ENCODE data around the gene GPR4.

The GPR4 gene

DNA sequence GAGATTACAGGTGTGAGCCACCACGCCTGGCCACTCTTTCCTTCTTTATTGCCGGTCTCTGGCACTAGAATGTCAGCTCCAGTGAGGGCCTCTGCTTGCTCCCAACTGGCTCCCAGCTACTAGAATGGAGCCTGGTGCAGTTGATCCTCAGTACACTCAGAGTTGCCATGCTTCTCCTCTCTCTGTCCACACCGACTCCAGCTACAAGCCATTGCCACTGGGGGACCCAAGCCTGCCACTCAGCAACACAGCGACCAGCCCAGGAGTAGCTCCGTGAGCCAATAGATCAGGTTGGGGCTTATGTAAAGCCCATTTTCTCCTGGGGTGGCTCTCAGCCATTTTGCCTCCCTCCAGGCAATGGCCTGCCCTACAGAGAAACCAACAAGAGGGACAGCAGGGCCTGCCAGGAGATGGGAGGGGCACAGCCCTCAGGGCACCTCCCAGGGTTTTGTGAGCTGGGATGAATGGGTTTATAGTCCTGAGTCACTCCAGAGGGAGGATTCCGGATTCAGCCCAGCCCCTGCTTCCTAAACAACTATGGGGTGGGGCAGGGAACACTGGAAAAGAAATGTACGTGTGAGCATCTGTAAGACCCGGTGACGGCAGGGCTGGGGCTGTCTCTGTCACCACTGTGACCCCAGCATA is 53.9 kb downstream of the GPR4 start:
- Histone ChIP-seq H3K4me1 (ENCODE audit: control insufficient read depth, insufficient read depth, low read length) (no peaks in the 10 kb centered on the region), H3K9ac (ENCODE audit: low read length in 2 of 2) (no peak overlapping the region), H3K9me3 (ENCODE audit: control insufficient read depth in 2 of 2, low read length in 2 of 2) (no peaks in the 10 kb centered on the region), H3K4me3 (ENCODE audit: low read length in 2 of 2) (no peak overlapping the region), H3K27ac (ENCODE audit: low read length) (no peak overlapping the region), H3K36me3 (ENCODE audit: control insufficient read depth in 2 of 2, insufficient read depth in 2 of 2, low read length in 2 of 2) (peaks cover 0 to 3% of the 10 kb centered on the region in 2 donors), H3K27me3 (ENCODE audit: control insufficient read depth in 1 of 2, insufficient read depth in 2 of 2, low read length in 2 of 2) (no peaks in the 10 kb centered on the region)

- H3K9me3 ChIP-seq (ENCODE audit: control insufficient read depth in 2 of 2, low read length in 2 of 2): no peaks in the 10 kb centered on the region
- H3K4me1 ChIP-seq (ENCODE audit: control insufficient read depth, insufficient read depth, low read length): no peaks in the 10 kb centered on the region
- no peak overlapping the region for H3K27ac ChIP-seq (ENCODE audit: low read length)
- no peak overlapping the region for H3K4me3 ChIP-seq (ENCODE audit: low read length in 2 of 2)
- H3K9ac ChIP-seq (ENCODE audit: low read length in 2 of 2): no peak overlapping the region
- no peaks in the 10 kb centered on the region for H3K27me3 ChIP-seq (ENCODE audit: control insufficient read depth in 1 of 2, insufficient read depth in 2 of 2, low read length in 2 of 2)
- H3K36me3 ChIP-seq (ENCODE audit: control insufficient read depth in 2 of 2, insufficient read depth in 2 of 2, low read length in 2 of 2): no peaks in the 10 kb centered on the region
Measured at GRCh38 chr19:45547211-45547770, 54.7 kb downstream of the GPR4 start.

- Histone ChIP-seq H3K9me3 (ENCODE audit: control insufficient read depth in 2 of 2, low read length in 2 of 2) (no peaks in the 10 kb centered on the region), H3K27me3 (ENCODE audit: control insufficient read depth in 1 of 2, insufficient read depth in 2 of 2, low read length in 2 of 2) (no peaks in the 10 kb centered on the region), H3K27ac (ENCODE audit: low read length) (no peak overlapping the region), H3K36me3 (ENCODE audit: control insufficient read depth in 2 of 2, insufficient read depth in 2 of 2, low read length in 2 of 2) (no peaks in the 10 kb centered on the region), H3K4me3 (ENCODE audit: low read length in 2 of 2) (no peak overlapping the region), H3K4me1 (ENCODE audit: control insufficient read depth, insufficient read depth, low read length) (no peaks in the 10 kb centered on the region), H3K9ac (ENCODE audit: low read length in 2 of 2) (no peak overlapping the region)
Measured at GRCh38 chr19:45542234-45542668, 59.8 kb downstream of the GPR4 start.
